Erythroblast (primary cell): Measurements from ENCODE around the gene MYBPHL.

Source experiments
- GATA1 ChIP-seq: IDR thresholded peaks from 2 replicates; pipeline ENCODE4 v1.6.1; 2011; ENCODE audit warnings: low read depth, mild to moderate bottlenecking, control low read depth, low read length, moderate library complexity
- POLR2A ChIP-seq: IDR thresholded peaks from 2 replicates; pipeline ENCODE4 v1.6.1; 2011; ENCODE audit warnings: mild to moderate bottlenecking, low read length

- no peak for TF ChIP-seq POLR2A
- no peak for TF ChIP-seq GATA1
These were observed 7.9 kb downstream of the MYBPHL start for GRCh38 chr1:109298666-109299557.
